Uterus (tissue), 4 donors: ENCODE data around the gene PLAAT3. TPM values are rescaled to one million over a fixed set of nuclear protein-coding genes. Genes with fewer than 3 reads are reported as not detected.
A peak's percentile ranks its signal among the peaks of the same experiment; 100 is the strongest.

Experiments used
- DNase-seq, 2 donors: peaks; one replicate each; pipeline ENCODE4 v3.0.0-alpha.2; 2019 to 2020
- H3K27ac ChIP-seq, 2 donors: fragments of 200-600 bp; sonication (generic); 1 replicate in 1 of 2; 2 replicates in 1 of 2; pipeline ENCODE4 v1.5.1; 2016 to 2018
- H3K27me3 ChIP-seq, 2 donors: fragments of 200-600 bp; sonication (generic); one replicate each; pipeline ENCODE4 v1.5.1; 2018 to 2019; ENCODE audit warnings: control low read depth in 1 of 2
- H3K36me3 ChIP-seq, 2 donors: fragments of 200-600 bp; sonication (generic); one replicate each; pipeline ENCODE4 v1.5.1; 2019; ENCODE audit warnings: control low read depth in 1 of 2
- H3K4me1 ChIP-seq, 2 donors: fragments of 200-600 bp; sonication (generic); one replicate each; pipeline ENCODE4 v1.5.1; 2018 to 2019; ENCODE audit warnings: control low read depth in 1 of 2
- H3K4me3 ChIP-seq, 2 donors: fragments of 200-600 bp; sonication (generic); 1 replicate in 1 of 2; 2 replicates in 1 of 2; pipeline ENCODE4 v1.5.1; 2018 to 2019; ENCODE audit warnings: mild to moderate bottlenecking in 1 of 2
- H3K9me3 ChIP-seq, 2 donors: fragments of 200-600 bp; sonication (generic); one replicate each; pipeline ENCODE4 v1.5.1; 2019; ENCODE audit warnings: control low read depth in 1 of 2
- POLR2A ChIP-seq, 2 donors: fragments of 450-650 bp; IDR thresholded peaks; one replicate each; pipeline ENCODE4 v1.6.1; 2016; ENCODE audit warnings: antibody characterized with exemption in 2 of 2, mild to moderate bottlenecking in 1 of 2, moderate library complexity in 1 of 2
- intact Hi-C: fragments of 100-400 bp; cut with DNase I; formaldehyde crosslinking; loops from one replicate; pipeline ENCODE4 v1.15.1; 2023; ENCODE audit warnings: low total_unique reads
- total RNA-seq, 4 donors: library from RNA; depleted of rRNA in 3 of 4; stranded (reverse); fragments of >200 nt in 3 of 4; gene quantifications; one replicate each; pipeline versions ENCODE4 v1.1.0 to v1.2.4, GENCODE V29; 2014 to 2023
- TF ChIP-seq, protein P1 (sequence below), 4 experiments: fragments of 200-600 bp in 2 of 4; fragments of 450-650 bp in 2 of 4; sonication (generic) in 2 of 4; IDR thresholded peaks; one replicate each; pipeline ENCODE4 v1.5.1; 2016 to 2019; ENCODE audit warnings: antibody characterized with exemption in 4 of 4, mild to moderate bottlenecking in 2 of 4, moderate library complexity in 1 of 4
- donor health status: DM: yes; HTN: yes; CAD: no.

Gene PLAAT3
- total RNA-seq, 4 donors from 2014 or later = 10.0 to 32.3 (median 14.0) TPM

DNA sequence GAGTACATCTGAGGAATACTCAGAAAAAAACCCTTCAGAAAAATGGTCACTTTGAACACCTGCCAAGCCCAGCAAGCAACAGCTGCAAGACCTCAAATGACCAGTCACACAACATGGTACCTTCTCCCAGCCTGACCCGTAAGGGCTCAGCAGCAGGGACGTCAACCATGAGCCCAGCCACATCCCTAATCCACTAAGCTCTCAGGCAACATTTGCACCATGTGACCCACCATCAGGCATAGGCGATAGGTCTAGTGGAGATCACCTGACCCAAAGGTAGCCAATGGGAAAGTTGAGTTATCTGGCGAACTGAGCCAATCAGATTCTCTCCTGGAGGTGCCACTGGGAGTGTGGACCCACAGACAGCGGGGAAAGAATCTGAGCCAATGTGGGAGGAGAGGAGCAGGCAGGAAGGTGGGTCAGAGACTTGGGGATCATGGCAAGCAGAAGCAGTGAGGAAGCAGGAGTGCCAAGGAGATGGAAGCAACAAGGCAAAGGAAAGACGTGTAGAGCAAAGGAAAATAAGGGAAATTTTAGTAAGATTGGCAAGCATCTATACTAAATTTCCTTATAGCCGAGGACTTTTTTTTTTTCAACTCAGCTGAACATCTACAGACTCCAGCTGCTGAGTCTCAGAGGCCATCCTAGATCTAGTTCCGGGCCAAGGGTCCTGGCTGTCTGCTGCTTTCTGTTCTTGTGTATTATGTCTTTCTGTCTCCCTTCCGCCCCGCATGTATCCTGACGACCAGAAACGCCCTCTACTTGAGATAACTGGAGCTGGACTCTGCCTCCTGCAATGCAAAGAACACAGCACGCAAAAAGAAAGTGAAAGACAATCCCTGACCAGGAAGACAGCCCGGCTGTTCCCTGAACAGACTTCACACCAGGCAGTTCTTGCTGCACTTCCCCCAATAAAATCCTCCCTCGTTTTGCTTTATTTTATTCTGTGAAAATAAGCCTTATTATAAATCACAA, 40.1 kb downstream of the PLAAT3 start:
- no peaks in the 10 kb centered on the region for H3K27me3 ChIP-seq
- H3K4me3 ChIP-seq = peak overlapping the region; percentile 23
- no peak for TF ChIP-seq POLR2A (IDR thresholded peaks at IDR 0.05)
- TF ChIP-seq, protein P1, sequence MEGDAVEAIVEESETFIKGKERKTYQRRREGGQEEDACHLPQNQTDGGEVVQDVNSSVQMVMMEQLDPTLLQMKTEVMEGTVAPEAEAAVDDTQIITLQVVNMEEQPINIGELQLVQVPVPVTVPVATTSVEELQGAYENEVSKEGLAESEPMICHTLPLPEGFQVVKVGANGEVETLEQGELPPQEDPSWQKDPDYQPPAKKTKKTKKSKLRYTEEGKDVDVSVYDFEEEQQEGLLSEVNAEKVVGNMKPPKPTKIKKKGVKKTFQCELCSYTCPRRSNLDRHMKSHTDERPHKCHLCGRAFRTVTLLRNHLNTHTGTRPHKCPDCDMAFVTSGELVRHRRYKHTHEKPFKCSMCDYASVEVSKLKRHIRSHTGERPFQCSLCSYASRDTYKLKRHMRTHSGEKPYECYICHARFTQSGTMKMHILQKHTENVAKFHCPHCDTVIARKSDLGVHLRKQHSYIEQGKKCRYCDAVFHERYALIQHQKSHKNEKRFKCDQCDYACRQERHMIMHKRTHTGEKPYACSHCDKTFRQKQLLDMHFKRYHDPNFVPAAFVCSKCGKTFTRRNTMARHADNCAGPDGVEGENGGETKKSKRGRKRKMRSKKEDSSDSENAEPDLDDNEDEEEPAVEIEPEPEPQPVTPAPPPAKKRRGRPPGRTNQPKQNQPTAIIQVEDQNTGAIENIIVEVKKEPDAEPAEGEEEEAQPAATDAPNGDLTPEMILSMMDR (IDR thresholded peaks at IDR 0.05) = peak in 2 of 4 experiments; percentile 8 to 18
- peak; percentile 49 to 67 for DNase-seq
- H3K27ac ChIP-seq = peak overlapping the region; percentile 81 to 90
- no peaks in the 10 kb centered on the region for H3K36me3 ChIP-seq
- intact Hi-C loops = no loop called here
- H3K4me1 ChIP-seq = no peaks in the 10 kb centered on the region
- no peaks in the 10 kb centered on the region for H3K9me3 ChIP-seq

DNA sequence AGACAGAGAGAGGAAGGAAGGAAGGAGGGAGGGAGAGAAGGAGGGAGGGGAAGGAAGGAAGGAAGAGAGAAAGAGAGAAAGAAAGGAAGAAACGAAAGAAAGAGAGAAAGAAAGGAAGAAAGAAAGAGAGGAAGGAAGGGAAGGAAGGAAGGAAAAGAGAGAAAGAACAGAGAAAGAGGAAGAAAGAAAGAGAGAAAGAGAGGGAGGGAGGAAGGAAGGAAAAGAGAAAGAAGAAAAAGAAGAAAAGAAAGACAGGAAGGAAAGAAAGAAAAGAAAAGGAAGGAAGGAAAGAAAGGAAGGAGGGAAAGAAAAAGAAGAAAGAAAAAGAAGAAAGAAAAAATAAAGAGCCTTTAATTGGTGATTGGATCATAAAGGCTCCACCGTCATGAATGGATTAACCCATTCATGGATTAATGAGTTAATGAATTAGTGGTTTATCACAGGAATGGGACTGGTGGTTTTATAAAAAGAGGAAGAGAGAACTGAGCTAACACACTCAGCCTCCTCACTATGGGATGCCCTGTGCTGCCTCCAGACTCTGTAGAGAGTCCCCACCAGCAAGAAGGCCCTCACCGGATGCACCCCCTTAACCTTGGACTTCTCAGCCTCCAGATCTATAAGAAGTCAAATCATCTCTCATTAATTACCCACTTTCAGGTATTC, 42.1 kb downstream of the PLAAT3 start:
- TF ChIP-seq POLR2A (IDR thresholded peaks at IDR 0.05) = no peak
- TF ChIP-seq, protein P1 (IDR thresholded peaks at IDR 0.05) = no peak
- no peak overlapping the region for H3K27ac ChIP-seq
- intact Hi-C loops = no loop called here

DNA sequence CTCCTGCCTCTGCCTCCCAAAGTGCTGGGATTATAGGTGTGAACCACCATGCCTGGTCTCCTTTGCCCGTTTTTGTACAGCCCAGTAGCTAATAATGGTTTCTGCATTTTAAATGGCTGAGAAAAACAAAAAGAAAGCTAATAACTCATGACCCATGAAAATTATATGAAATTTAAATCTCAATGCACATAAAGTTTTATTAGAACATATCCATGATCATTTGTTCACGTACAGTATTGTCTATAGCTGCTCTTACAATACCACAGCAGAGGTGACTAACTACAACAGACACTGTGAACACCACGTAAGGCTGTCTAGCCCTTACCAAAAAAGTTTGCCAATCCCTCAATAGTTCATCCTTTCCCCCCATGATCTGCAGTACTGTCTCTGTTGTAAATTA, 44.7 kb downstream of the PLAAT3 start:
- no peak overlapping the region for H3K27ac ChIP-seq
- no peaks in the 10 kb centered on the region for H3K36me3 ChIP-seq
- peaks cover 0 to 3% of the 10 kb centered on the region in 2 donors for H3K4me1 ChIP-seq
- no peak for TF ChIP-seq POLR2A (IDR thresholded peaks at IDR 0.05)
- TF ChIP-seq, protein P1 (IDR thresholded peaks at IDR 0.05) = no peak
- no peaks in the 10 kb centered on the region for H3K9me3 ChIP-seq
- no peak for DNase-seq
- intact Hi-C loops = no loop called here
- H3K27me3 ChIP-seq = no peaks in the 10 kb centered on the region
- no peak overlapping the region for H3K4me3 ChIP-seq

More for the DNA sequence above, 42.1 kb downstream of the PLAAT3 start:
- no peak for DNase-seq
- Histone ChIP-seq H3K9me3 (no peaks in the 10 kb centered on the region), H3K27me3 (no peaks in the 10 kb centered on the region), H3K36me3 (no peaks in the 10 kb centered on the region), H3K4me3 (no peak overlapping the region), H3K4me1 (no peaks in the 10 kb centered on the region)

DNA sequence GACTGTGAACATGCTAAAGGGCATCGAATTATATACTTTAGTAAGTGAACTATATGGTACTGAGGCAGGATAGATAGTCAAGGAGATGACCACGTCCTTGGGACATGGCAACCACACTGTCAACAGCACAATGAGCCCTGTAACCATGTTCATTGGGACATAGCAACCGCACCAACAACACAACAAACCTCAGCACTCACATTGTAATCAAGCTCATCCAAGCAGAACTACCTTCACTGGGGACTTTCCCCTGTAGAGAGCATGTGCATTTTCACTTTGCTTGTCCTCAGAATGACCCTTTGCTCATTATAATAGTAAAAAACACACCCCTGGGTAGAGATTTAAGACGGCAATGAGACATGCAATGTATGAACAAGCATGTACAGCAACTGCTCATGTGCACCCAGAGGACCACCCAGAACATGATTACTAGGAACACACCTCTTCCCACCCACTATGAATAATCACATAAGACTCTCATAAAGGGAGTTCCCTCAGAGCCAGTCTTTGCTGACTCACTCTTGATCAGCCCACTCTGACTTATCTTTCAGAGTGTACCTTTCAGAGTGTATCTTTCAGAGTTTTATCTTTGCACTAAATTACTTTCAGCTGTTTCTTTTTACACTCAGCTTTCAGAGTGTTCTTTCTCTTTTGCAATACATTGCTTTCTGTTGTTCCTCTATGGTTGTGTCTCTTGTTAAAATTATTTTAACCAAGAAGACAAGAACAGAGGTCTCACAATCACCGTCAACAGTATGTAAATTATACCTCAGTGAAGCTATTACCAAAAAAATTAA, 47.0 kb downstream of the PLAAT3 start:
- no peaks in the 10 kb centered on the region for H3K36me3 ChIP-seq
- H3K9me3 ChIP-seq = no peaks in the 10 kb centered on the region
- no peak for TF ChIP-seq POLR2A (IDR thresholded peaks at IDR 0.05)
- TF ChIP-seq, protein P1 (IDR thresholded peaks at IDR 0.05) = no peak
- H3K27ac ChIP-seq = peak overlapping the region; percentile 14 to 54
- intact Hi-C loops = no loop called here
- H3K27me3 ChIP-seq = no peaks in the 10 kb centered on the region
- peak in 1 of 2 donors; percentile 60 for DNase-seq
- no peak overlapping the region for H3K4me3 ChIP-seq
- H3K4me1 ChIP-seq = peaks cover 0 to 3% of the 10 kb centered on the region in 2 donors
